ENCODE measurements around the gene PACSIN2.
"Not testable (repeated sequence)": the region's sequence is repeated elsewhere in the genome, so short reads cannot be mapped to it uniquely, and the experiment has no call there.

PACSIN2 gene

DNA sequence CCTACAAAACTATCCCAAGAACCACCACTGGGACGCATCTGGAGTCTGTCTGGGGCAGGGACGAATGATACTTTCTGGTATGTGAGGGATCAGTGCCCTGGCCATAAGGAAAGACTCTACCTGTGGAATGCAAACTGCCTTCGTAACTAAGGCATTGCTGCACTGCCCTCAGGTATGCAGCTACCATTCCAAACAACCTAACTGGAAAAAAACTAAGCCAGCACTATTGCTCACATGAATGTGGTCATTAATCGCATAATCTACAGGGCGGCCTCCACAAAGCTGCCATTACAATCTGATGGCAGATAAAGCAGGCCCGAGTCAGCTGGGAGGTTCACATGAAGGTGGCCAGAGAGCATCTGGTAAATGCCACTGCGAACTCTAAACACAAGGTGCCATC is 3.9 kb downstream of the PACSIN2 start:
- no peak for DNase-seq

DNA sequence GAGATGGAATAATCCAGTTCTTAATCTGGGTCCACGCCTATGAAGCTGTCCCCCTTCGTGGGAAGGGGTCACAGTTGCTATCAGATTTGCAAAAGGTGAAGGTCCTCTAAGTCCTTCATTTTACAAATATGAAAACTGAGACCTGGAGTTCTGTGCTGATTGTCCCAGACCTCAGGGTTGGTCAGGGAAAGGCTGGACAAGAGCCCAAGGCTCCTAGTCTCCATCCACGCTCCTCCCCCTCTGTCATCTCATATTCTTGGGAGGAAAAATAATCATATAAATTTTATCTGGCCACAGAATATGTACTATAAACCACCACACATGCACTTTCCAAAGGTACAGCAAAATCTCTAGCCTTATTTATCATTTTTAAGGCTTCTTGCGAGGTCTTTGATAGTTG is 5.5 kb downstream of the PACSIN2 start:
- no peak for DNase-seq

DNA sequence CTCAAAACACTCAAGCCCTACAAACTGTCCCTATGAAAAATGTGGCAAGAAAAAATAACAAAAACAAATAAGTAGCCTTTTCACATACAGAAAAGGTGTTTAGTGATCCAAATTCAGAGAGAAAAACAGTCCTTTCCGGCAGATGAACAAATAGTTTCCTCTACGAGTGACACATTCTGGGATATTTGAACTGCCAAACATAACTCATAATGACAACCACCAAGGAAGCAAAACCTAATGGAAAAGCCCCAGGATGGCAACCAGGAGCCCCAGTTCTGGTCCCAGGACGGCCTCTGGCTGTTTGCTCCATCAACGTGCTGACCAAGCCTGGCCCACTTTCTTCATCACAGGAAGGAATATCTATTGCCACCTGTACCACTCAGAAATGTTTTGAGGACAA is 6.0 kb downstream of the PACSIN2 start:
- DNase-seq: no peak

DNA sequence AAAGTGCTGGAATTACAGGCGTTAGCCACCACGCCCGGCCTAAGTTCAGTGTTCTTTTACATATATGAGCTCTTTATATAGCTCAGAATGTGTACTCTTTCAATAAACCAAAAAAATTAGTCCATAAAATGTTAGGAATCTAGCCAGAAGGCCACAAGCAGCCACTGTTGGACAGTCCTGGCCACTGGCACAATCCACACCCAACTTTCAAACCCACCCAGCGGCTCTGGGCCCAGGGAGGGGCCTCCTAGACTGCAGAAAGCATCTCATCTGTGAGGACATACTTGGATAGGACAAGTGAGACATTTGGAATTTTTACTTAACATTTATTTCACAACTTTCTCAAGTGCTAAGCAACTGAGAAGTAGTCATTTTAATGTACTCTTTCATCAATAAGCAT is 6.4 kb downstream of the PACSIN2 start:
- no peak for DNase-seq

DNA sequence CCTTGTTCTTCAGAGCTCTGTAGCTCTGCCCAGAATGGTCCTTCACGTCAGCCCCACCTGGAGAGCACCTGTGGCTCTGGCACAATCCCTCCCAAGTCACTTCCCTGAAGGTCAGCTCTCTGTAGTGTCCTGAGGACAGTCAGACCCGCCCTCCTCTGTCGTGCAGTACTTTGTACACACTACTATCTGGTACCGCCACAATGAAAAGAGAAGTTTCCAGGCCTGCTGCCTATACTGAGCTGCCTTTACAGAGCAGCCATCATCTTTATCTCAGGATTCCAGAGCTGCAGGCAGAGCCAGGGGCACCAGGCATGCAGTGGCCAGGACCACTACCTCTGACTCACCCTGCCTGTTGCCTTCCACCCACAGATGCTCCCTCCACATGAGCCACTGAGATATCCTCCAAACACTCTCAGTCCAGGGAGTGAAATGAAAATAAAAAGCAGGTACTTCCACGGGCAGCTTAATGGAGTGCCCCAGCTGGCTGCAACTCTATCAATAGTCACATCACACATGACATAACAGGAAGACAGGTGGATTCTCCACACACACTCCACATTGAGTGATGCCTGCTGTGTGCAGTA is 7.3 kb downstream of the PACSIN2 start:
- DNase-seq: no peak

DNA sequence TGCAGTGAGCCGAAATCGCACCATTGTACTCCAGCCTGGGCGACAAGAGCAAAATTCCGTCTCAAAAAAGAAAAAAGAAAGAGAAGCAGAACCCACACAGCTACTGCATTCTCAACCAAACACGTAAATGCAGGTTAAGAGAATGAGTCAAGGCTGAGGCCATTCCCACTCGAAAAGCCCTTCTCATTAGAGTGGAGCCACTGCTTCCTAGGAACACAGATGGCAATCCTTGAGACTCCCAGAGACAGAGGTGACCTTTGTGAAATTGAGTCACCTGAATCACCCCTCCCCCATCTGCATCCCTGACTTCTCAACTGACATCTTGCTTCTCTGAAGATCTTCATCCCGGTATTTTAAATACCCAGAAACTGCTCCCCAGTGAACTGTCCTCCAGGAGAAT is 8.2 kb downstream of the PACSIN2 start:
- DNase-seq: no peak

DNA sequence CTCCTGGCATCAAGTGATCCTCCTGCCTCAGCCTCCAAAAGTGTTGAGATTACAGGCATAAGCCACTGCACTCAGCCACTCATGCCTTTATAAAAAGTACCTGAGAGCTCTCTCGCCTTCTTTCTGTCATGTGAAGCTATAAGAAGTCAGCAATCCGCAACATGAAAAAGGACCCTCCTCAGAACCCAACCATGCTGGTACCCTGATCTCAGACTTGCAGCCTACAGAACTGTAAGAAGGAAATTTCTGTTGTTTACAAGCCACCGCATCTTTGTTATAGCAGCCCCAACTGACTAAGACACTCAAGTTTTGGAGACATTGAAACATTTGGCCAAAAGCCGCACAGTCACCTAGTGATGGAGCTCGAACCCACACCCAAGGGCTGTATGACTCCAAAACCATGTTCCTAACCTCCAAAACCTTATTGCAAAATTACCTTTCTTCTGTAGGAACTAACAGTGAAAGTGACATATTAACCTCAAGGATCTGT is 8.9 kb downstream of the PACSIN2 start:
- no peak for DNase-seq

DNA sequence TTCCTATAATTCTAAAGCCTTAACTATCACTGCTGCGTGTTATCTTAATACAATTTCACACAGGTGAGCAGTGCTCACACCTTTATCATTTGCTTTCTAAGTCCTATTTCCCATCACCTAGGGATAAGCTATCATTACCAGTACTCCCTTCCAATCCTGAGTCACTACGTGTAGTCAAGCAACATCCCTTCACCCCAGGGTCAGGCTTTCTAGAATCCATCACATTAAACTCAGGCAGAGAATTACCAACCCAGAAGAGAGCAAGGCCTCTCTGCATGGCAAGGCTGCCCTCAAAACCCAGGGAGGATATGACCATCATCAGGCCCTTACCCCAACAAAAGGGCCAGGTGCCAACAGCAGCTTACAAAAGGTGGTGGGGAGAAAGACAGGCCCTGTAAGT is 9.8 kb downstream of the PACSIN2 start:
- DNase-seq: no peak

DNA sequence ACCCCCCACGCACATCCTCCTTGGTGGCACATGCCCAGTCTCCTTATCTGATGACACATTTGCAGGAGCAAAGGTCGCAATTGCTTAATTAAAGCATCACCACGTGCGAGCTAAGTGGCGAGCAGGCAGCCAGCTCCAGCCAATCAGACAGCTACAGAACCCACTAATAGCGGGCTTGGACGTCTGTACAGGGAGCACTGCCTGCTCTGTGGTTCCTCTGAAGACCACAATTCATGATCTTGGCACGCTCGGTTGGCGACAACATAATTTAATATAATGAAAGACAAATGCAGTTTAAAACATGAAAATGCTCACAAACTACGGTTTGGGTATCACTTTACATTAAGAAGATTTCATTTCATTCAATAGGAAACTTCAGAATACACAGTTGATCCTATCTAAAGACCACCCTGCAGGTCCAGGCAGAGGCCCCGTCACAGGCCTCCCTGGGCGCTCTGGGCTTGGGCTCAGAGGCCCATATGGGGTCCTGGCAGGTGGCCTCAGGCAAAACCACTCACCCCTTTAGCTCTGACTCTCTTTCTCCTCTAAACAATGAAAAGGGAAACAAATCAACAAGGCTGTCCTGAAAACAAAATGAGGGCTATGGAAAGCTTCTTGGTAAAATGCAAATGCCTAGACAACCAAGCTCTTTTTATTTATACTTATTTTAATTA is 10.4 kb downstream of the PACSIN2 start:
- no peak for DNase-seq

DNA sequence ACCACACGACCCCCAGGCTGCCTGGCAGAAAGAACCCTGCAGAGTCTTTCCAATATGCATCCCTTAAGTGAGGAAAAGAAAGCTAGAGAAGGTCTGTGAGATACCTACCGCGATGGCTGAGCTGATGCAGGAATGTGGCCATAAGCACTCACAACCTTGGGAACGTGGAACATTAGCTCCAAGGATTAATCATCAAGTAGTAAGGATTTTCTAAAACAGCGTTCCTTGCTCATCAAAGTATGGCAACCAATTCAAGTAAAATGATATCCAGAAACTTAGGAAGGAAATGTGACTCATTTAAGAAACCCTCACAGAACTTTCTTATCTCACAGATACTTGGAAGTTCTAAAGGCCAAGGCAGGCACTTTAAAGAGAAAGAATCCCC is 12.8 kb downstream of the PACSIN2 start:
- DNase-seq: no peak

DNA sequence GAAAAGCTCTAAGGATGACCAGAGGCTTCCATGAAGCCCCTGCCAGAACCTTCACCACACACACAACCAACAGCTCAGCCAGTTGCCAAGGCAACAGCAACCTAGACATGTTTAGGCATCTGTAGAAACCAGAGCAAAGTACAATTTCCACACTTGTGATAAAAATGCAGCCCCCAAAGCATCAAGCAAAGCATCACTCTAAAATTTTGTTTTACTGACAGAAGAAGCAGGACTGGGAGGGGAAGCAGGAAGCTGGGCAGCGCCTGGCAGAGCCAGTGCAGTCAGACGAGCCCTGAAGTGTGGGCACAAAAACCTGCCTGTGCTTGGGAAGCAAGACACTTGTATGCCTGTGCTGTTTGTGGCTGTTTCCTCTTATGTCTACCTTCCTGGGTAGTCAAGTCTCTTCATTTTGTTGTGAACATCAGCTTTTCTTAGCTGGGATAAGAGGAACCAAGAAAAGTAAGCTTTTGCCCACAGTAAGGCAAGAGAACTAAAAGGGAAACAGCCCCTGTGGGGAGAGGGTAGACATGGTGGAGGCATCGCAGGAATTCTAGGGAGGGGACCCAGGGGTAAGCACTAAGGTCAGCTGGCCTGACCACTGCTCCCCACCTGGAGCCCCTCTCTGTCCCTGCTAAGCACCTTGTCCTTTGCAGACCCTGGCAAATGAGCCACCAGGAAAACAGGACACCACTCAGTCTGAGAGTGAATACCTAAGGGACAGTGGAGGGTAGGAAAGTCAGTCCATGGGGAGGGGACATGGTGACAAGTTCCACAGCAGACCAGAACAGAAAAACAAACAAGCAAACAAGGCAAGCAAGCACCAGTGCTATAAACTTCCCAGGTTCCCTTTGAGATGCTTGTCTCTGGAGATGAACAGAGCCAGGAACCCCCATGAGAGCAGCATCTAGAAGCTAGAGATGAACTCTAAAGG is 13.4 kb downstream of the PACSIN2 start:
- DNase-seq: no peak

DNA sequence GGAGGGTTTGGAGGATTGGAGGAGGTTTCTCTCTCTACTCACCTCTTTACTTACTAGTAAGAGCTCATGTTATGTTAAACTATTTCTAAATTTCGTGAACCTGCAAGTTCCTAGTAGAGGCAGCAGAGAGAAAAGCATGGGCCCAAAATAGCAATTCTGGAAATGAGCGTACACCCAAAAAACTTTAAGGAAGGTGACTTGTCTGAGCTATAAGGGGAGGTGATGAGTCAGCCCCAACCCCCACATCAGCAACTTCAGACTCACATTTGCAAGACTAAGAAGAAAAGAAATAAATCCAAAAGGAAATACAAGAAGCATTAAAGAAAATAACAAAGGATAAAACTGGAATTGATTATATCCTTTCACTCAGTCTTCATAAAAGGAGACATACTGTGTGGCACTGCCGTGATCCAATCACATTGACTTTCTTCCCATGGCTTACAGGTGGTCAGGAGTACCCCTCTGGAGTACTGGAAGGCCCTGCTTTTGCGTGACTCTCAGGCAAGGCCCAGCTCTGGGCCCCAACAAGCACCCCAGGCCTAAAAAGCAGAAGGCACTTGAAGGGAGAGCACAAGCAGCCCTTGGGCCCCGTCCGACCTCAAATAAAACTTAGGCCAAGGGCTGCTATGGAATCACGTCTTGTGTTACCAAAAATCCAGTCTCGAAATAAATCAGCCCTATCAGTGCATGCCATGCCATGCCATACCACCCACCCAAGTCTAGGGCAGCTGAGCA is 14.3 kb downstream of the PACSIN2 start:
- no peak for DNase-seq

DNA sequence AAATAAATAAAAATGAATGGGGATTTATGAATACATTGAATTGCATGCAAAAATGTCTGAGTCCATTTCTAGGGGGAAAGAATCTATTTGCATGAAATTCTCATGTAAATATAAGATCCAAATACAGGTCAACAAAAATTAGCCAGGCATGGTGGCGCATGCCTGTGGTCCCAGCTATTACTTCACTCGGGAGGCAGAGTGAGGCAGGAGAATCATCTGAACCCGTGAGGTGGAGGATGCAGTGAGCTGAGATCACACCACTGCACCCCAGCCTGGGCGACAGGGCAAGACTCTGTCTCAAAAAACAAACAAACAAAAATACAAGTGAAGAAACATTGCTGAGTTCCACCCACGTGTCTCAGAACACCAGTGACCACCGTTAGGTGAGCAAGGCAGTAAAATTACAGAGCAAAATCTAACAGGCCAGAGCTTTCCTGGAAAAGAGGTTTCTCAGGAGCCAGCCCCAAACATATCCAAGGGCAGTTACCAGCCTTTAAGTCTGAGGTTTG is 17.3 kb downstream of the PACSIN2 start:
- DNase-seq: no peak

DNA sequence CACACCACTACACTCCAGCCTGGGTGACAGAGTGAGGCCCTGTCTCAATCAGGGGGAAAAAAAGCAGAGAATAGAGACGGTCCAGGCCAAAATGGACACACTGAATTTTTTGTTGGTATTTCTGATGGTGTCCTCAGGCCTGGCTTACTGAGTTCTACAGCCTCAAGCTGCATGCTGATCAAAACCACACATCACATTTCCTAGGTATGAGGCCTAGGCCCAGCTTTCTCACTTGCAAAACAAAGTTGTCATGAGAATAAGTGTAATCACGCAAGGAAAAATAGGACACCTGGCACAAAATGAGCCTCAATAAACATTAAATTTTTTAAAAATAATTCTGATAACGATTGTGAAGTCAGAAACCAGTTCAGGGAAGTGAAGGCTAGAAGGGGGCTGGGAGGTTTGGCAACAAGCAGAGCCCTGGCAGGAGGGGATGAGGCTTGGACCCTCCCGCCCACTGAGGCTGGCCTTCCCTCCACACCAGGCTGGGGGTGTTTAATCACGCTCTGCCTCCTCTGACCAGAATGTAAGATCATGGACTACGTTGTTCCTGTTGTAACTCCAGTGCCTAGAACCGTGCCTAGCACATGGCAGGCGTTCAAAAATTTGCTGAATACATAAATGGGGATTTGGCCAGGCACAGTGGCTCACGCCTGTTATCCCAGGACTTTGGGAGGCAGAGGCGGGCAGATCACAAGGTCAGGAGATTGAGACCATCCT is 18.1 kb downstream of the PACSIN2 start:
- DNase-seq: no peak

DNA sequence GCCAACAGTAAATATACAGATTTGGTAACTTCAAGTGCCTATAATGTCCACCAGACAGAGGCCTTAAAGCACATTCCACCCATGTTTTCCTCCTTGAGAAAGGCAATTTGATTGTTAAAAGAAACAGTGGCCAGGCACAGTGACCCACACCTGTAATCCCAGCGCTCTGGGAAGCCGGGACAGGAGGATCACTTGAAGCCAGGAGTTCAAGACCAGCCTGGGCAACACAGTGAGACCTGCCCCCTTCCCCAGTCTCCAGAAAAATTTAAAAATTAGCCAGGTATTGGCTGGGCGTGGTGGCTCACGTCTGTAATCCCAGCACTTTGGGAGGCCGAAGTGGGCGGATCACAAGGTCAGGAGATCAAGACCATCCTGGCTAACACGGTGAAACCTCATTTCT is 19.3 kb downstream of the PACSIN2 start:
- not testable (repeated sequence) for DNase-seq

DNA sequence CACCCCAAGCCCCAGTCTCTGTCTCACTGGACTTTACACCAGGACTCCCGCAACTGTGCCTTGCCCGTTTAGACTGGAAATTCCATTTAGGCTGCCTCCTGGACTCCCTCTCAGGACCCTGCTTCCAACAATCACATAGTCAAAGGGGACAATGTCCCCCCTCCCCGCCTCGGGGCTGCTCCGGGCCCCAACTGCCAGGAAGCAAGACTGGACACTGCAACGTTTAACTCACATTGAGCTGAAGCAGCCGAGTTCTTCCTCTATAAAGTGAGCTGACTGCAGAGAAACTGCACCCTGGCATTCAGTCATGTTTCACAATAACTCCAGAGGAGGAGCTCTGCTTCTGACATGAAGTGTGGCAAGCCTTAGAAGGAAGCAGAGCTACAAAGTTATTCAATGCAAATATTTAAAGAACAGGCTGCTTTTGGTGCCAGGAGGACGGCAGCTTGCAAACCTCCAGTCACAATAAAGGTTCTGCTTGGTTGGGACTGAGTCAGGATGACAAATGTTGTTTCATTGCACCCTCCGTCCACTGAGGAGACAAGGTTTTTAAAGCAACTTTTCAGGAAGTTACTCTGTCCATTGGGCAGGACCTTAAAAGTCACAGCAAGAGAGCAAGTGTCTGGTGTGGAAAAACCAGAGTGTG is 19.9 kb downstream of the PACSIN2 start:
- no peak for DNase-seq

DNA sequence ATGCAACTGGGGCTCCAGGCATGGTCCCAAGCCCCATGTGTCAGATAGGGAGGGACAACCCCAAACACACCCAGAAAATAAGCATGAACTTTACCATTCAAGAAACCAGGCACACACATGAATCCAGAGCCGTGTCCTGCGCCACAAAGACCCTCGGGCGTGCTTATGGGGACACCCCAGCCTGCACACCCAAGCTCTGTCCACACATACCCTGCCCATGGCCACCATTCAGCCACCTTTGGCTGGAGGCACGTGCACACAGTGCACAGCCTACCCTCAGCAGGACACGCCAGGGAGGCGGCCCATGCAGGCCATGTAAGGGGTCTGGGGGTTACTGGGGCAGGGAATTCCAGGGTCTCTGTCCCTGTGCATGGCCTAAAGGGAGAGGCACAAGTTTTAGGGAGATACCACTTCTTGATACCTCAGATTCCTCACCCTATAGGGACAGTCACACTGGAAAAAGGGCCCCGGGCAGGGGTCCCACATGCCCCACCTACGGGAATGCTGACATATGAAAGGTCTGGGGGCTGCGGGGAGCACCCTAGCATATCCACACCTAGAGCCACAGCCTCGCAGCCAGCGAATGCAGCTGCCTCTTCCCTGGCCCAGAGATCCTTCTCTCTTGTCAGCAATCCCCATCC is 20.6 kb downstream of the PACSIN2 start:
- no peak for DNase-seq

DNA sequence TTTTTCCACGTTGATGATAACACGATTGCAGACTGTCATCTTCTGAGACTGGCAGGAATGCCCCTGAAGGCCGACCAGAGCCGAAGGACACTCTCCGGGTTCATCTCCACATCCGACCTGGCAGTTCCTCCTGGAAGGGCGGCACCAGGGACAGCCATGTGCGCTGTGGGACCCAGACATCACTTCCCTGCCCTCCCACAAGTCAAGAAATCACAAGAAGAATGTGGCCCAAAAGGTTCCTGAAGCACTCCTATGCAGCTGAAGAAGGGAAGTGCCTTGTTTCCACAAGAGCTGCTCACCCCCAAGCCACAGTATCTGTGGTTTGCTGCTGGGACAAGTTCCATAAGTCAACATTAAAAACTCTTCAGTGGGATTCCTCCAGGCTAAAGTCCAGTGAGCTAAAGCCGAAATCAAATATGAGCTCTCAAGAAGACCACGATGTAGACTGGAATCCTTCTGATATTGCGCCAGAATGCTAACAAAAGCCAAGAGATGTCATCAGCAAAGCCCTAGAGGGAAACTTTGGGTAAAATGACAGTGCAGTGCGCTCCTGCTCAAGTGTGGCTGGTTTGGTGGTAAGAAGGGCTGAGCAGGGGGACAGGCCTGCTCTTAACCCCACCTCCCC is 21.2 kb downstream of the PACSIN2 start:
- DNase-seq: no peak

DNA sequence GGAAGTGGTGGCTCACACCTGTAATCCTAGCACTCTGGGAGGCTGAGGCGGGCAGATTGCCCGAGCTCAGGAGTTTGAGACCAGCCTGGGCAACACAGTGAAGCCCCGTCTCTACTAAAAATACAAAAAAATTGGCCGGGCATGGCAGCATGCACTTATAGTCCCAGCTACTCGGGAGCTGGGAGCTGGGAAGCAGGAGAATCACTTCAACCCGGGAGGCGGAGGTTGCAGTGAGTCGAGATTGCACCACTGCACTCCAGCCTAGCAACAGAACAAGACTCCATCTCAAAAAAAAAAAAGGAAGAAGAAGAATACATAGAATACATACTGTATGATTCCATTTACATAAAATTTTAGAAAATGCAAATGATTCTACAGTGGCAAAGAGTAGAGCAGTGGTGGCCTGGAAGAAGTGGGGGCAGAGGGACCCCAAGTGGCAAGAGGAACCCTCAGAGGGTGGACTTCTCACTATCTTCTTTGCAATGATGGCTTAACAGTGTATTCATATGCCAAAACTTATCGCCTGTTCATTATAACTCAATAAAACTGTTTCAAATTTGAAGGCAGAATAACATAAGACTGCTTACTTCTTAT is 22.0 kb downstream of the PACSIN2 start:
- no peak for DNase-seq

DNA sequence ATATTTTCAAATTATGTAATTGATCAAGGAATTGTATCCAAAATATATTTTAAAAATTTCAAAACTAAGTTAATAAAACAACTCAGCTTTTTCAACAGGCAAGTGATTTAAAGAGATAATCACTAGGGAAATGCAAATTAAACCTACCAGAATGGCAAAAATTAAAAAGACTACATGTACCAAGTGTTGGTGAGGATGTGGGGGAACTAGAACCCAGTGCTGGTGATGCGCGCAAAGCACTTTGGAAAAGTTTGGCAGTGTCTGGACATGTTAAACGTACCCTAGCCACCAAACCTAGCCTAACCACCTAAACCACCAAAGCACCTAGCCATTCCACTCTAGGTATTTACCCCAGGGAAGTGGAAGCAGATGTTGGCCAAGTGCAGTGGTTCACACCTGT is 22.9 kb downstream of the PACSIN2 start:
- DNase-seq: no peak

Data from DMS 273 treated with DMSO at 0.1 percent for 48 hours (cell line).